HG02798 (cell line): ENCODE measurements around the gene TXNL1.
"Not testable (repeated sequence)": the region's sequence is repeated elsewhere in the genome, so short reads cannot be mapped to it uniquely, and the experiment has no call there.

Experiments
- ATAC-seq: cut with Tn5 transposase; IDR thresholded peaks from one replicate; pipeline ENCODE4 v1.9.1; 2021; ENCODE audit warnings: mild to moderate bottlenecking; ENCODE audit not compliant: unreplicated experiment, poor library complexity

Gene TXNL1

DNA sequence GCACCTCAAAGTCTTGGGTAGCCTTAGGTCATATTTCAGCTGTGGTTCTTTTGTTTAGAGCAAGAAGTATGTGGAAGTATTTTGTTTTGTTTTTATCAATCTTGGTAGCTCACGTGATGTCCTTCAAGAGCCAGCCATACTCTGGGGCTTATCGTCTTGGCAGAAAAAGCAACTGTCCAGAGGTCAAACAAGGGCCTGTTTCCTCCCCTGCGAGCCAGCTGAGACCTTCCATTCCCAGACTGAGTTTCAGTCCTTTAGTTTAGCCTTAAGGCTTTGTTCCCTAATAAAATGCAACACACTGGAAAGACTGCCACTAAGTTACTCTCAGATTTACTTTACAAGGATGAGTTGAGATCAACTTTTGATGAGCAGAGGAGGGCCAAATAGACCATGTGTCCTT lies 63.5 kb downstream of the TXNL1 start:
- ATAC-seq = no peak

DNA sequence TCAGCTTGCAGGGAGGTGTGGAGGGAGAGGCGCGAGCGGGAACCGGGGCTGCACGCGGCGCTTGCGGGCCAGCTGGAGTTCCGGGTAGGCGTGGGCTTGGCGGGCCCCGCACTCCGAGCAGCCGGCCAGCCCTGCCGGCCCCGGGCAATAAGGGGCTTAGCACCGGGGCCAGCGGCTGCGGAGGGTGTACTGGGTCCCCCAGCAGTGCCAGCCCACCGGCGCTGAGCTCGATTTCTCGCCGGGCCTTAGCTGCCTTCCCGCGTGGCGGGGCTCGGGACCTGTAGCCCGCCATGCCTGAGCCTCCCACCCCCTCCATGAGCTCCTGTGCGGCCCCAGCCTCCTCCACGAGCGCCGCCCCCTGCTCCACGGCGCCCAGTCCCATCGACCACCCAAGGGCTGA lies 66.1 kb downstream of the TXNL1 start:
- not testable (repeated sequence) for ATAC-seq

DNA sequence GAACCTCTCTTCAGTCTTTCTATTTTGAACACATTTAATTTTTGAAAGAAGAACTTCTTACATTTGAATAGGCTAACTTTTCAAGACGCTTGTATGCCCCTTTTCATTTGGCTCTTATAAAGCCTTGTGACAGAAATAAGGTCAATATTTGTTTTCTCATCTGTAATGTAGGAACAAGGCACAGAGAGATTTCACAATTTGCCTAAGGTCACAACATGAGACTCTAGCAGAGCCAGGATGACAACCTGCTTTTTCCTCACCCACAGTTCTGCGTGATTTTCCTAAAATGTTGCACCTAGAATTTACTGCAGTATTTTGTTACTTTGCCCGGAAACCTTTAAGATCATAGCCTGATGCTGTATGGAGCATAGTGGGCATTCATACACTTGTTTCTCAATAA lies 67.4 kb downstream of the TXNL1 start:
- no peak for ATAC-seq

DNA sequence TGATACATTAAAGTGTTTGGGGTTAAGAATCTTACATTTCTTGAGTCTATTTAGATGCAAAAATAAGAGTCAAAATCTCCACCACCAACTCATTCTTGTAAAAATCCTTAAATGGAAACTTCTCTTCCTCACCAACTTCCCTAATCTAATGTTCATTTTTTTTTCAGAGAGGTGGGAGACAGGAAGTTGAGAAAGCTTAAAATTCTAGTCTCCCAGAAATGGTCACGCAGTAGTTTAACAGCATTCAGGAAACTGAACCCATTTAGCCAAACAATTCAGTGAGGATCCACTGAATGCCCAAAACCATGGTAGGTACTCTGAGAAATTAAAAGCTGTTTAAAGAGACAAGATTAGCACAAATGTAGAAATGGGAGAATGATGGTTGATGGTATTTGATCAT lies 69.0 kb downstream of the TXNL1 start:
- no peak for ATAC-seq

DNA sequence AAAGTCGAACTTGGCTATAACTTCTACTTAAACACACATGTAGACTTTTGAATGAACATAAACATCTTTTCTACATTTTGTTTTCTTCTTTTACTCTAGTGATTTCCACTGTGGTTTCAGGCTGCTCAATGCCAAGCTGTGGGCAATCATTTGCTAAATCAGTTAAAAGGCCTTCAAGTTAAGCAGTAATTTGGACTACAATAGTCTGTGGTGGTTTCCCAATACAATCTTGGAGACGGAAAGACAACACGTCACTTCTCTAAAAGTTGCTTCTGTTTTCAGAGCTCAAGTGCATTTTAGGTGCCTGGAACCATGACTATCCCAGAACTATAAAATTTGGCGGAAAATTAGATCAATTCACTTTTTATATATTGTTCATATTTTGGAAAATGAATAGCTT lies 69.4 kb downstream of the TXNL1 start:
- ATAC-seq = no peak

DNA sequence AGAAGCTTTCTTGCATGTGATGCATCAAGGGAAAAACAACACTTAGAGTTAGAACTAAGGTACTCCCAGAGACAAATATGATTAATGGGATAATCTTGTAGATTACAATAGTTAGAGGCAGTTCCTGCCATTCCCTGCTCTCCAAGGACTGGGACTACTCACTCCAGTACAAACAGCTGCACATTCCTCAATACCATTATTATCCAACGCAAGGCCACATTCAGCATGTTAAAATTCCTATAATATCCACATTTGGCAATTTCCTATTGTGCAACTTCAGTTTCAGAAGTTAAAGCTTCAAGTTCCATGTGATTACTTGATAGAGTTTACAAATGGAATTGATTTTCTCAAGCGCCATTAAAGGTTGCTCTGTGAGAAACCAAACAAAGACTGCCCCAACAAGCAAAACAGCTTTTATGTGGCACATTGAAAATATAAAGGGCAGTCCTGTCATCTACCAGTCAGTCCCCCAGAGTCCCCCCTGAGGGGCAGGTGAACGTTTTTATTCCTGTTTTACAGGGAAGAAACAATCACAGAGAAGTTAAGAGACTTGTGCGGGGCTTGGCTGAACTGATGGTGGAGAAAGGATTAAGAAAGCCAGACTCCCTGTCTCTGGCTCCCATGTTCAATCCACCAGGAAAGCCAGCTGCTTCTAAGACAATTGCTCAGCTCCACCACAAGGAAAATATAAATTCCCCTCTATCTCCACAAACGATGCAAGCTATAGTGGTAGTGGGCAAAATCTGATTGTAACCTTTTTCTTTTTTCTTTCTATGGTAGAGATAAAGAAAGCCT lies 72.6 kb downstream of the TXNL1 start:
- no peak for ATAC-seq

DNA sequence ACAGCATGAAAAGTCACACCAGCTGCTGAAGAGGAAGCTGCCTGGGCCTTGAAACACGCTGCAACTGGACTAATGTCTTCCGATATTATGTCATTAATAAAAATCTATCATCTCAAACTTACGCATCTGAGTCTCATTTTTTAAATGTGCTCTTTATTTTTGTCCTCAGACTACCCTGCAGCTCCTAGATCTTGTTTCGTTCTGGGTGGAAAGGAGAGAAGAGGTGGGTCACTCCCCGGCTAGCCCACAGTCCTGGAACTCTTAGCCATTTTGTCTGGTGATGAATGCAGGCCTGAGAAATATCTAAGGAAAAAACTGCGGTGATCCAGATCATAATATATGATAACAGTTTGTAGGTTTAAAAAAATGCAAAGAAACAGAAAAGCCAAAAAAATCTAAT lies 73.3 kb downstream of the TXNL1 start:
- no peak for ATAC-seq

DNA sequence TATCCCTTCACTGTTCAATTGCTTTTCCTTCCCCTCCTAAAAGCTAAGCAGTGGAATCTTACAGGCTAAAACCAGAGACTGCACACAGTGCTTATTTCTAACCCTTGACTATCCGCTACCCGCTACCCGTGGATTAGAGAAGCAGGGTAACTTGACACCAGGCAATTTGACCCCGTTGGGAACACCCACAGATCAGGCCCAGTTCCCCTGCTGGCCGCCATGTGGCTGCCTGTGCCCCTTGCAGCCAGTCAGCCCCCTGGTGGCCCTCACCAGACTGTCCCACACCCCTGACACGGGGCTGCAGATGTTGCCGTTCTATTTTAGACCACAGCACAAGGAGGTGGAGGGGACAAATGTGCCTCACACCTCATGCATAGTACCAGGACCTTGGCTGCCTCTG lies 74.8 kb downstream of the TXNL1 start:
- ATAC-seq = peak; percentile 59

DNA sequence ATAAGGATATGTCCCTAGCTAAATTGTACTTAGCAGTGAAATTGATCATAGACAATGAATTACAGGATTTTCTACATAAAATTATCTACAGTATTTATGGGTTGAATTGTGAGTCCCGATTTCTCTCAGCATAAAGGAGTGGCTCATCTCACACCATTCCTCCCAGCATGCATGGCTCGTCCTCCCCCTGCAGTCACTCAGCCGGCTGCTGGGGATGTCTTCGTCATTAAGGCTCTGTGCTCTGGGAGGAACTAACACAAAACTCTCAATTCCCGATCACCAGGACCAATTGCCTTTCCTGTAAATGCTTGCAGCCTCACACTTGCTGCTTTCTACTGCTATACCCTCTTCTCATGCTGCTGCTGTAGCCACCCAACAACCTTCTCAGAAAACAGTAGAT lies 75.9 kb downstream of the TXNL1 start:
- ATAC-seq = no peak

DNA sequence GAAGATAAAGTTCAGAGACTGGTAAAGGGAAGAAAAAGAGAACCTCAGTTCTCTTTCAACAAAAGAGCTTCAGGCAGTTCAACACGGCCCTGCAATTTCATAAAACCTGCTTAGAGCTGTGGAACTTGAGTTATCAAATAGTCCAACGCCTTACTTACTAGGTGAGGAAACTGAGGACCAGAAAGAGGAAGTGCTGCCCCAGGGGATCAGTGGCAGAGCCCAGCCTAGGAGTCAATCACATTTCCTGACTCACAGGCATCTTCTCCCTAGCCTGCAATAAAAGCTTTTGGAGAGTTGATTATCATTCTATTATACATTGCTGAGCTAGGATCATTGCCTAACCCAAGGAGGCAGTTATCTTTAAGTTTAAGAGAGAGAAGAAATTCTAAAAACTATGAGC lies 77.4 kb downstream of the TXNL1 start:
- no peak for ATAC-seq

DNA sequence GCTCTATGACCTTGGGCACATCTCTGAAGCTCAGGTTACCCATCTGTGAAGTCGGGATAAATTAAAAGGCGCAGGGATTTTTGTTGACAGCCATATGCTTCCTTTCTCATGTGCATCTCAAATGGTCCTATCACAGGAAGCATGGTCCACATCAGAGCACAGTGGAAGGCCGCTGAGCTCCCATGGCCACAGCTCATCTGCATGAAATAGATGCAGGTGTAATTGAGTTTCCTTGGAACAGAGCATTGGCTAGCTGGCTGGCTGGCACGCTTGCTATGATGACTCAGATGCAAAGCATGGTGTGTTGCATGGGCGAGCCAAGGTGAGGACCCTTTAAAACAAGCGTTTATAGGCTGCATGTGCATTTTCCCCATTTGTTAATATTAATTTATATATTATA lies 79.3 kb downstream of the TXNL1 start:
- ATAC-seq = no peak

DNA sequence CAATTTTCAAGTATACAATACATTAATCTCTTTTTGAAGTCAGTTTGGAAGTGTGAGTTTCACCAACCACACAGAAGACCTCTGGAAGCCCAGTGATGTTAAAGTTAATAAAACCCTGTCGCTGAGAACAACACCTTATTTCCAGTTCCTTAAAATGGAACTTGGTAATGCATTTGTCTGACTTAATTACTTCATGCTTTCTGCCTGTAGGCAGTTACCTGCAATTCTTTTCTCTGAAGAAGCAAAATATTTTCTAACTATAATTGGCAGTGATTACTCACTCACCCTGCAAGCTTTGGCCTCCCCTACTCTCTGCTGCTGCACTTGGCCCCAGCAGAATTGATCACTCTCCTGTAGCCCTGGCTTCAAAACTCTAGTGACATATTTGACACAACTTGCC lies 81.5 kb downstream of the TXNL1 start:
- ATAC-seq = no peak

DNA sequence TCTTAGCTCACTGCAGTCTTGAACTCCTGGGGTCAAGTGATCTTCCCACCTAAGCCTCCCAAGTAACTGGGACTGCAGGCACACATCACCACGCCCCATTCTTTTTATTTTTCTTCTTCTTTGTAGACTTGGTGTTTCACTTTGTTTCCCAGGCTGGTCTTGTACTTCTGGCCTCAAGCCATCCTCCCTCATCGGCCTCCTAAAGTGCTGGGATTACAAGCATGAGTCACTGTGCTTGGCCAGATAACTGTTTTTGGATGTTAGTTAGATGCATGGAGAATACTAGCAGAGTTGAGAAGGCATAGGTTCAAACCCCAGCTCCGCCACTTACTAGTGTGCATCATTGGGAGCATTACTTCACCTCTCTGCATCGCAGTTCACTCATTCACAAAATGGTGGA lies 88.3 kb downstream of the TXNL1 start:
- ATAC-seq = no peak
